Erythroblast (primary cell): ENCODE results near the gene TCF7L2.

Experiments
- GATA1 ChIP-seq: IDR thresholded peaks from 2 replicates; pipeline ENCODE4 v1.6.1; 2011; ENCODE audit warnings: low read depth, mild to moderate bottlenecking, control low read depth, low read length, moderate library complexity
- POLR2A ChIP-seq: IDR thresholded peaks from 2 replicates; pipeline ENCODE4 v1.6.1; 2011; ENCODE audit warnings: mild to moderate bottlenecking, low read length

DNA sequence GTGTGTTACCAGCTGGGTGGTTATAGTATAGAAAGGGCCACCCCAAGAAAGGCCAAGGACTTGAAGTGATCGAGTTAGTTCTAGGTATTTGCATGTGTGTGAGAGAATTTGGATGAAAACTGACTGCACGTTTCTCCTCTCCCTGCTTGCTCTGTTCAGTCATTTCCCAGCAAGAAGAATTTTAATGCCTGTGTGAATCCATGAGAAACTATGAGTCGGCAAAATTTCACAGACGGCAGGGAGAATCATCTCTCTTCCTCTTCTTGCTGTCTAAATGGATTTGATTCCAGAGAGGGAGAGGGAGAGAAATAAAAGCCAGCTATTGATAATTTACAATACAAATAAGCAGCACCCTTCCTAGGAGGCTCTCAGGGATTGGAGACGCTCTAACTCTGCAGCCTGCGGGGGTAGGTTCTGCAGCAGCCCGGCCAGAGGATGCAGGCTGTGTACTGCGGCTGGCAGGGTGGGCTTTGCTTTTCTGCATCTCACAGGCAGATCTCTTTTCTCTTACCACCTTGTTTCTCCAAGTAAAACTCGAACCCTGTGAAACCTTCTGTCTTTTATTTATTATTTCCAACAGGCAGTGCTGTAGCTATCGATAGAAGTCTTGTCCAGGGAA lies 183.6 kb downstream of the TCF7L2 start:
- TF ChIP-seq POLR2A = no peak
- no peak for TF ChIP-seq GATA1
